Hepatocyte (in vitro differentiated cells): ENCODE data around the gene OTOG. TPM values are rescaled to one million over a fixed set of nuclear protein-coding genes. Genes with fewer than 3 reads are reported as not detected.

Experiments
- DNase-seq: peaks from one replicate; pipeline ENCODE4 v3.0.0-alpha.2; 2016; ENCODE audit warnings: low spot score
- H2AFZ ChIP-seq: fragments of 200-600 bp; sonication (generic); 2 replicates; pipeline ENCODE4 v1.6.0; 2016; ENCODE audit warnings: antibody characterized with exemption, mild to moderate bottlenecking
- H3K27ac ChIP-seq: fragments of 200-600 bp; sonication (generic); 2 replicates; pipeline ENCODE4 v1.5.1; 2016; ENCODE audit warnings: mild to moderate bottlenecking
- H3K27me3 ChIP-seq: fragments of 200-600 bp; sonication (generic); 2 replicates; pipeline ENCODE4 v1.6.1; 2016
- H3K36me3 ChIP-seq: fragments of 200-600 bp; sonication (generic); replicated peaks from 2 replicates; pipeline ENCODE4 v1.5.1; 2016; ENCODE audit warnings: low read depth; ENCODE audit not compliant: insufficient read depth
- H3K4me1 ChIP-seq: fragments of 200-600 bp; sonication (generic); 2 replicates; pipeline ENCODE4 v1.5.1; 2016; ENCODE audit warnings: mild to moderate bottlenecking, moderate library complexity; ENCODE audit not compliant: insufficient read depth
- H3K4me2 ChIP-seq: fragments of 200-600 bp; sonication (generic); 2 replicates; pipeline ENCODE4 v1.6.0; 2016
- H3K4me3 ChIP-seq: fragments of 200-600 bp; sonication (generic); 2 replicates; pipeline ENCODE4 v1.5.1; 2016; ENCODE audit warnings: mild to moderate bottlenecking
- H3K79me2 ChIP-seq: fragments of 200-600 bp; sonication (generic); 2 replicates; pipeline ENCODE4 v1.6.0; 2017; ENCODE audit warnings: mild to moderate bottlenecking
- H3K9me2 ChIP-seq: fragments of 200-600 bp; sonication (generic); replicated peaks from 2 replicates; pipeline ENCODE4 v1.6.0; 2017; ENCODE audit warnings: mild to moderate bottlenecking; ENCODE audit not compliant: insufficient read depth
- H3K9me3 ChIP-seq: fragments of 200-600 bp; sonication (generic); 2 replicates; pipeline ENCODE4 v1.5.1; 2016; ENCODE audit warnings: low read depth, mild to moderate bottlenecking
- H4K20me1 ChIP-seq: fragments of 200-600 bp; sonication (generic); 2 replicates; pipeline ENCODE4 v1.6.0; 2016; ENCODE audit warnings: mild to moderate bottlenecking; ENCODE audit not compliant: insufficient read depth, poor library complexity, severe bottlenecking
- EZH2 ChIP-seq: fragments of 200-600 bp; sonication (generic); IDR thresholded peaks from 2 replicates; pipeline ENCODE4 v1.6.1; 2016; ENCODE audit warnings: antibody characterized with exemption, mild to moderate bottlenecking, borderline replicate concordance
- EZH2phosphoT487 ChIP-seq: fragments of 200-600 bp; sonication (generic); IDR thresholded peaks from one replicate; pipeline ENCODE4 v1.6.1; 2018; ENCODE audit warnings: antibody characterized with exemption, mild to moderate bottlenecking, low read depth, moderate library complexity; ENCODE audit not compliant: unreplicated experiment, severe bottlenecking
- WGBS: methylation state at CpG from one replicate; pipeline ENCODE4 v1.1.6; 2016; ENCODE audit warnings: low lambda C conversion rate; ENCODE audit errors: missing lambda C conversion rate; 5-methylcytosine and 5-hydroxymethylcytosine counted together
- polyA plus RNA-seq: library from polyadenylated mRNA; unstranded; fragments of >200 nt; fragmentation: Nextera tagmentation; extraction: Ambion mirVana; gene quantifications from 2 replicates; pipeline ENCODE4 v1.2.1, GENCODE V29; 2016
- total RNA-seq: library from RNA; depleted of rRNA; stranded (reverse); fragments of >200 nt; gene quantifications from 2 replicates; pipeline ENCODE4 v1.2.3, GENCODE V29; 2014
- TF ChIP-seq, protein P1 (sequence below): fragments of 200-600 bp; sonication (generic); IDR thresholded peaks from 2 replicates; pipeline ENCODE4 v1.5.1; 2016; ENCODE audit warnings: antibody characterized with exemption, mild to moderate bottlenecking; ENCODE audit not compliant: poor library complexity

OTOG gene
- total and polyA plus RNA-seq, 2 experiments from 2014 or later: 0.27 to 2.0 TPM

DNA sequence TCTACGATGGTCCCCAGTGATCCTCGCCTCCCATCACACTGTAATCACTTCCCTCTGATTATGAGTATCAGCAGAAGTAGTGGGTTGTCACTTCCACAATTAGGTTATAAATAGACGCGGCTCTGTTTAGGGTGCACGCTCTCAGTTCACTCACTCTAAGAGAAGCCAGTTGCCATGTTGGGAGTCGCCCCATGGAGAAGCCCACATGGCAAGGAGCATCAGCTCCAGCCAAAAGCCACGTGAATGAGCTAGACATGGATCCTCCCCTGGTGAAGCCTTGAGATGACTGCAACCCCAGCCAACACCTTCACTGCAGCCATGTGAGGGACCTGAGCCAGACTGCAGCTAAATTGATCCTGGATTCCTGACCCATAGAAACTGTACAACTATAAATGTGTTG lies 145.9 kb downstream of the OTOG start:
- H3K4me3 ChIP-seq: no peak overlapping the region
- H4K20me1 ChIP-seq: no peaks in the 10 kb centered on the region
- H3K4me2 ChIP-seq: no peak overlapping the region
- H3K36me3 ChIP-seq: no peaks in the 10 kb centered on the region
- no peak overlapping the region for H2AFZ ChIP-seq
- no peak overlapping the region for H3K27ac ChIP-seq
- H3K4me1 ChIP-seq: no peaks in the 10 kb centered on the region
- no peaks in the 10 kb centered on the region for H3K79me2 ChIP-seq
- H3K9me3 ChIP-seq: no peaks in the 10 kb centered on the region
- WGBS: 88% methylated on average over 7 of the region's 7 CpGs
- no peak for DNase-seq
- TF ChIP-seq EZH2 (no peak), EZH2phosphoT487 (no peak)
- TF ChIP-seq, protein P1, sequence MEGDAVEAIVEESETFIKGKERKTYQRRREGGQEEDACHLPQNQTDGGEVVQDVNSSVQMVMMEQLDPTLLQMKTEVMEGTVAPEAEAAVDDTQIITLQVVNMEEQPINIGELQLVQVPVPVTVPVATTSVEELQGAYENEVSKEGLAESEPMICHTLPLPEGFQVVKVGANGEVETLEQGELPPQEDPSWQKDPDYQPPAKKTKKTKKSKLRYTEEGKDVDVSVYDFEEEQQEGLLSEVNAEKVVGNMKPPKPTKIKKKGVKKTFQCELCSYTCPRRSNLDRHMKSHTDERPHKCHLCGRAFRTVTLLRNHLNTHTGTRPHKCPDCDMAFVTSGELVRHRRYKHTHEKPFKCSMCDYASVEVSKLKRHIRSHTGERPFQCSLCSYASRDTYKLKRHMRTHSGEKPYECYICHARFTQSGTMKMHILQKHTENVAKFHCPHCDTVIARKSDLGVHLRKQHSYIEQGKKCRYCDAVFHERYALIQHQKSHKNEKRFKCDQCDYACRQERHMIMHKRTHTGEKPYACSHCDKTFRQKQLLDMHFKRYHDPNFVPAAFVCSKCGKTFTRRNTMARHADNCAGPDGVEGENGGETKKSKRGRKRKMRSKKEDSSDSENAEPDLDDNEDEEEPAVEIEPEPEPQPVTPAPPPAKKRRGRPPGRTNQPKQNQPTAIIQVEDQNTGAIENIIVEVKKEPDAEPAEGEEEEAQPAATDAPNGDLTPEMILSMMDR: no peak
- no peaks in the 10 kb centered on the region for H3K9me2 ChIP-seq
- H3K27me3 ChIP-seq: peaks cover 78% of the 10 kb centered on the region

GRCh38 chr11:17693531-17693930 lies 146.5 kb downstream of the OTOG start:
- H3K4me1 ChIP-seq: no peaks in the 10 kb centered on the region
- H4K20me1 ChIP-seq: no peaks in the 10 kb centered on the region
- no peak overlapping the region for H2AFZ ChIP-seq
- H3K4me3 ChIP-seq: no peak overlapping the region
- H3K4me2 ChIP-seq: no peak overlapping the region
- TF ChIP-seq EZH2phosphoT487: no peak
- TF ChIP-seq, protein P1: no peak
- TF ChIP-seq EZH2: no peak
- no peaks in the 10 kb centered on the region for H3K36me3 ChIP-seq
- no peak overlapping the region for H3K27ac ChIP-seq
- 76% methylated on average over 4 of the region's 4 CpGs for WGBS
- no peaks in the 10 kb centered on the region for H3K79me2 ChIP-seq
- no peaks in the 10 kb centered on the region for H3K9me3 ChIP-seq
- DNase-seq: no peak
- H3K9me2 ChIP-seq: no peaks in the 10 kb centered on the region
- H3K27me3 ChIP-seq: peaks cover 78% of the 10 kb centered on the region

- no peak overlapping the region for H2AFZ ChIP-seq
- H4K20me1 ChIP-seq: no peaks in the 10 kb centered on the region
- no peak overlapping the region for H3K27ac ChIP-seq
- no peaks in the 10 kb centered on the region for H3K36me3 ChIP-seq
- no peak overlapping the region for H3K4me3 ChIP-seq
- no peaks in the 10 kb centered on the region for H3K4me1 ChIP-seq
- no peaks in the 10 kb centered on the region for H3K79me2 ChIP-seq
- TF ChIP-seq EZH2phosphoT487: no peak
- TF ChIP-seq EZH2: no peak
- TF ChIP-seq, protein P1: no peak
- no peaks in the 10 kb centered on the region for H3K9me2 ChIP-seq
- H3K9me3 ChIP-seq: no peaks in the 10 kb centered on the region
- DNase-seq: no peak
- no peak overlapping the region for H3K4me2 ChIP-seq
- 93% methylated on average over 10 of the region's 10 CpGs for WGBS
- peaks cover 72% of the 10 kb centered on the region for H3K27me3 ChIP-seq
These were observed 147.5 kb downstream of the OTOG start for GRCh38 chr11:17694494-17695110.
